Activated CD8-positive, alpha-beta memory T cell treated with anti-CD3 and anti-CD28 coated beads, Interleukin-2, amount 10 ng/mL, durations not matched to agents 7 days and 5 days (primary cell): ENCODE data around the gene PKN1. TPM values are rescaled to one million over a fixed set of nuclear protein-coding genes. Genes with fewer than 3 reads are reported as not detected.

Experiments used
- ATAC-seq: fragments of 150-1000 bp; cut with Tn5 transposase; one replicate; pipeline ENCODE4 v1.10.0; 2021; ENCODE audit warnings: moderate library complexity
- CTCF ChIA-PET: fragments of 350-600 bp; sonication (Branson Sonifier 250); formaldehyde crosslinking; loops from one replicate; lab custom pipeline; 2021; ENCODE audit warnings: antibody characterized with exemption; lab: Charles Lee
- DNase-seq: peaks from one replicate; pipeline ENCODE4 v3.0.0-alpha.2; 2020
- H3K27ac Mint-ChIP-seq: one replicate; pipeline ENCODE4 v1.8.0; 2021; ENCODE audit warnings: mild to moderate bottlenecking, mixed read lengths
- H3K27me3 Mint-ChIP-seq: one replicate; pipeline ENCODE4 v1.8.0; 2021; ENCODE audit warnings: mixed read lengths
- H3K36me3 Mint-ChIP-seq: one replicate; pipeline ENCODE4 v1.8.0; 2021; ENCODE audit warnings: mild to moderate bottlenecking, mixed read lengths
- H3K4me1 Mint-ChIP-seq: one replicate; pipeline ENCODE4 v1.8.0; 2021; ENCODE audit warnings: mixed read lengths
- H3K4me3 Mint-ChIP-seq: one replicate; pipeline ENCODE4 v1.8.0; 2021; ENCODE audit warnings: mild to moderate bottlenecking, moderate library complexity, mixed read lengths
- H3K9me3 Mint-ChIP-seq: one replicate; pipeline ENCODE4 v1.8.0; 2022; ENCODE audit warnings: low read depth, mixed read lengths
- total RNA-seq, 2 experiments: library from RNA; stranded (reverse); gene quantifications; one replicate each; pipeline ENCODE4 v1.2.3, GENCODE V29; 2021

The PKN1 gene
- total RNA-seq, 2 experiments from 2014 or later = 224 to 236 TPM

- Mint-ChIP-seq H3K27ac (peak within 1 kb of the TSS; percentile 94), H3K36me3 (peaks cover 28% of the 10 kb centered on the region)
- peak; percentile 93 for ATAC-seq
Measured at GRCh38 chr19:14419106-14419813, 13.8 kb upstream of the PKN1 start, which contains the start of gene DDX39A. Gene DDX39A (minus strand): TSS chr19:14419341. CDS start chr19:14413220, 6,121 bp downstream.

GRCh38 chr19:14425696-14426138 is 7.4 kb upstream of the PKN1 start:
- no peak overlapping the region for H3K4me3 Mint-ChIP-seq
- H3K36me3 Mint-ChIP-seq = no peaks in the 10 kb centered on the region
- peaks cover 3% of the 10 kb centered on the region for H3K27me3 Mint-ChIP-seq
- CTCF ChIA-PET = interaction anchor here (1.3 kb wide), 1 partner anchor 54 kb away, joined by 3 read pairs; no protein-coding TSS in a partner anchor
- ATAC-seq (no peak), DNase-seq (no peak)
- no peaks in the 10 kb centered on the region for H3K9me3 Mint-ChIP-seq
- H3K27ac Mint-ChIP-seq = no peak overlapping the region
- peaks cover under 1% of the 10 kb centered on the region for H3K4me1 Mint-ChIP-seq

More at GRCh38 chr19:14419106-14419813, 13.8 kb upstream of the PKN1 start, which contains the start of gene DDX39A:
- H3K27me3 Mint-ChIP-seq = no peaks in the 10 kb centered on the region
- peaks cover 33% of the 10 kb centered on the region for H3K4me1 Mint-ChIP-seq
- peak; percentile 99 for DNase-seq
- peak within 1 kb of the TSS; percentile 86 for H3K4me3 Mint-ChIP-seq
- H3K9me3 Mint-ChIP-seq = no peaks in the 10 kb centered on the region
- CTCF ChIA-PET = interaction anchor here (0.8 to 5.0 kb wide), 12 partner anchors 12 to 283 kb away, joined by 3 to 28 read pairs (median 4); partner anchors contain the start of genes ADGRE5, ASF1B and PKN1

GRCh38 chr19:14427461-14427860 is 5.6 kb upstream of the PKN1 start:
- no peak for DNase-seq
- no peak for ATAC-seq
- H3K27me3 Mint-ChIP-seq = peaks cover 5% of the 10 kb centered on the region
- no peak overlapping the region for H3K4me3 Mint-ChIP-seq
- peaks cover 6% of the 10 kb centered on the region for H3K4me1 Mint-ChIP-seq
- no peak overlapping the region for H3K27ac Mint-ChIP-seq
- H3K36me3 Mint-ChIP-seq = no peaks in the 10 kb centered on the region
- CTCF ChIA-PET = no interaction called here
- H3K9me3 Mint-ChIP-seq = no peaks in the 10 kb centered on the region

- H3K4me1 Mint-ChIP-seq = peaks cover 10% of the 10 kb centered on the region
- peaks cover 5% of the 10 kb centered on the region for H3K27me3 Mint-ChIP-seq
- no peak overlapping the region for H3K4me3 Mint-ChIP-seq
- ATAC-seq (no peak), DNase-seq (no peak)
- H3K27ac Mint-ChIP-seq = no peak overlapping the region
- H3K9me3 Mint-ChIP-seq = no peaks in the 10 kb centered on the region
- CTCF ChIA-PET = interaction anchor here (1.0 to 5.4 kb wide), 5 partner anchors 11 to 67 kb away, joined by 3 to 90 read pairs (median 4); no protein-coding TSS in a partner anchor
- no peaks in the 10 kb centered on the region for H3K36me3 Mint-ChIP-seq
Measured at GRCh38 chr19:14428882-14429416, 4.2 kb upstream of the PKN1 start.

GRCh38 chr19:14430712-14431111 is 2.4 kb upstream of the PKN1 start:
- DNase-seq = no peak
- ATAC-seq = no peak
- Mint-ChIP-seq H3K27me3 (peaks cover 5% of the 10 kb centered on the region), H3K4me3 (no peak overlapping the region), H3K36me3 (no peaks in the 10 kb centered on the region), H3K27ac (no peak overlapping the region), H3K9me3 (no peaks in the 10 kb centered on the region), H3K4me1 (peaks cover 24% of the 10 kb centered on the region)
- CTCF ChIA-PET = interaction anchor here (0.7 to 5.4 kb wide), 13 partner anchors 10 to 350 kb away, joined by 3 to 90 read pairs (median 4); partner anchors contain the start of genes ASF1B, DDX39A and GIPC1

- H3K9me3 Mint-ChIP-seq = no peaks in the 10 kb centered on the region
- DNase-seq (peak; percentile 54), ATAC-seq (peak; percentile 37)
- CTCF ChIA-PET = interaction anchor here (1.0 to 1.6 kb wide), 5 partner anchors 14 to 51 kb away, joined by 4 to 5 read pairs (median 4); no protein-coding TSS in a partner anchor
- peaks cover 5% of the 10 kb centered on the region for H3K27me3 Mint-ChIP-seq
- H3K4me1 Mint-ChIP-seq = peaks cover 38% of the 10 kb centered on the region
- peaks cover 3% of the 10 kb centered on the region for H3K36me3 Mint-ChIP-seq
- H3K27ac Mint-ChIP-seq = peak overlapping the region; percentile 75
- H3K4me3 Mint-ChIP-seq = peak overlapping the region; percentile 70
Measured at GRCh38 chr19:14433554-14434501, 722 bp downstream of the PKN1 start.

- DNase-seq (peak; percentile 63), ATAC-seq (no peak)
- CTCF ChIA-PET = interaction anchor here (0.8 to 2.9 kb wide), 6 partner anchors 11 to 71 kb away, joined by 3 to 11 read pairs (median 4); no protein-coding TSS in a partner anchor
- H3K4me3 Mint-ChIP-seq = peak overlapping the region; percentile 70
- peaks cover 3% of the 10 kb centered on the region for H3K36me3 Mint-ChIP-seq
- peak overlapping the region; percentile 75 for H3K27ac Mint-ChIP-seq
- H3K27me3 Mint-ChIP-seq = peaks cover 5% of the 10 kb centered on the region
- peaks cover 45% of the 10 kb centered on the region for H3K4me1 Mint-ChIP-seq
- H3K9me3 Mint-ChIP-seq = no peaks in the 10 kb centered on the region
Measured at GRCh38 chr19:14434543-14435319, 1.6 kb downstream of the PKN1 start.

GRCh38 chr19:14435320-14436050 is 2.4 kb downstream of the PKN1 start:
- no peak overlapping the region for H3K27ac Mint-ChIP-seq
- CTCF ChIA-PET = interaction anchor here (0.8 to 2.9 kb wide), 6 partner anchors 10 to 70 kb away, joined by 3 to 11 read pairs (median 4); no protein-coding TSS in a partner anchor

GRCh38 chr19:14437578-14438140 is 4.6 kb downstream of the PKN1 start:
- no peak for ATAC-seq
- Mint-ChIP-seq H3K4me3 (no peak overlapping the region), H3K27ac (peak overlapping the region; percentile 29), H3K9me3 (no peaks in the 10 kb centered on the region), H3K4me1 (peaks cover 53% of the 10 kb centered on the region), H3K27me3 (no peaks in the 10 kb centered on the region), H3K36me3 (peaks cover 17% of the 10 kb centered on the region)
- CTCF ChIA-PET = interaction anchor here (0.6 to 1.5 kb wide), 5 partner anchors 31 to 1703 kb away, joined by 3 to 7 read pairs (median 3); partner anchors contain the start of gene ASF1B
- no peak for DNase-seq

More at GRCh38 chr19:14435320-14436050, 2.4 kb downstream of the PKN1 start:
- ATAC-seq = no peak
- no peaks in the 10 kb centered on the region for H3K9me3 Mint-ChIP-seq
- no peak for DNase-seq
- H3K4me3 Mint-ChIP-seq = no peak overlapping the region
- H3K36me3 Mint-ChIP-seq = peaks cover 6% of the 10 kb centered on the region
- H3K4me1 Mint-ChIP-seq = peaks cover 51% of the 10 kb centered on the region
- H3K27me3 Mint-ChIP-seq = peaks cover 4% of the 10 kb centered on the region

GRCh38 chr19:14439014-14439413 is 5.9 kb downstream of the PKN1 start:
- peak overlapping the region; percentile 11 for H3K4me3 Mint-ChIP-seq

GRCh38 chr19:14440049-14440448 is 6.9 kb downstream of the PKN1 start:
- Mint-ChIP-seq H3K27me3 (no peaks in the 10 kb centered on the region), H3K36me3 (peaks cover 34% of the 10 kb centered on the region), H3K4me1 (peaks cover 44% of the 10 kb centered on the region), H3K4me3 (peak overlapping the region; percentile 85), H3K27ac (peak overlapping the region; percentile 91), H3K9me3 (no peaks in the 10 kb centered on the region)
- DNase-seq (peak; percentile 91), ATAC-seq (peak; percentile 99)
- CTCF ChIA-PET = interaction anchor here (0.6 to 2.9 kb wide), 8 partner anchors 9 to 303 kb away, joined by 3 to 11 read pairs (median 6); partner anchors contain the start of gene ASF1B

More at GRCh38 chr19:14439014-14439413, 5.9 kb downstream of the PKN1 start:
- CTCF ChIA-PET = interaction anchor here (0.9 to 2.2 kb wide), 8 partner anchors 17 to 302 kb away, joined by 3 to 7 read pairs (median 6); partner anchors contain the start of gene ASF1B
- Mint-ChIP-seq H3K9me3 (no peaks in the 10 kb centered on the region), H3K4me1 (peaks cover 54% of the 10 kb centered on the region), H3K27ac (peak overlapping the region; percentile 91), H3K36me3 (peaks cover 28% of the 10 kb centered on the region), H3K27me3 (no peaks in the 10 kb centered on the region)
- ATAC-seq (no peak), DNase-seq (no peak)
